Measurements from ENCODE around the gene TUBA1C. TPM values are rescaled to one million over a fixed set of nuclear protein-coding genes. Genes with fewer than 3 reads are reported as not detected.
A peak's percentile ranks its signal among the peaks of the same experiment; 100 is the strongest.
"Not testable (repeated sequence)": the region's sequence is repeated elsewhere in the genome, so short reads cannot be mapped to it uniquely, and the experiment has no call there.

Gene TUBA1C
- total RNA-seq, 1 donor from 2014 or later: 55.0 TPM

- no peak for FAIRE-seq
- DNase-seq (ENCODE audit: low spot score in 2 of 2): no peak
Measured at GRCh38 chr12:49253033-49253623, 11.8 kb upstream of the TUBA1C start.

GRCh38 chr12:49255456-49255855, 9.4 kb upstream of the TUBA1C start:
- not testable (repeated sequence) for FAIRE-seq; DNase-seq (ENCODE audit: low spot score in 2 of 2)

GRCh38 chr12:49255857-49256637, 8.8 kb upstream of the TUBA1C start:
- FAIRE-seq: no peak

GRCh38 chr12:49257508-49258184, 7.2 kb upstream of the TUBA1C start:
- DNase-seq (ENCODE audit: low spot score in 2 of 2); FAIRE-seq: not testable (repeated sequence)

More at GRCh38 chr12:49255857-49256637, 8.8 kb upstream of the TUBA1C start:
- no peak for DNase-seq (ENCODE audit: low spot score in 2 of 2)

- FAIRE-seq (no peak), DNase-seq (ENCODE audit: low spot score in 2 of 2) (no peak)
Measured at GRCh38 chr12:49259452-49259851, 5.4 kb upstream of the TUBA1C start.

GRCh38 chr12:49260166-49260565, 4.7 kb upstream of the TUBA1C start:
- FAIRE-seq (no peak), DNase-seq (ENCODE audit: low spot score in 2 of 2) (no peak)

GRCh38 chr12:49260571-49261363, 4.1 kb upstream of the TUBA1C start:
- FAIRE-seq (no peak), DNase-seq (ENCODE audit: low spot score in 2 of 2) (no peak)

- DNase-seq (ENCODE audit: low spot score in 2 of 2): no peak
- no peak for FAIRE-seq
Measured at GRCh38 chr12:49261721-49262120, 3.2 kb upstream of the TUBA1C start.

- FAIRE-seq: no peak
- no peak for DNase-seq (ENCODE audit: low spot score in 2 of 2)
Measured at GRCh38 chr12:49263400-49263763, 1.5 kb upstream of the TUBA1C start.

- peak in 1 of 2 donors; percentile 35 for DNase-seq (ENCODE audit: low spot score in 2 of 2)
- no peak for FAIRE-seq
Measured at GRCh38 chr12:49264466-49264872, 413 bp upstream of the TUBA1C start.

GRCh38 chr12:49269191-49269590, 4.3 kb downstream of the TUBA1C start:
- not testable (repeated sequence) for FAIRE-seq; DNase-seq (ENCODE audit: low spot score in 2 of 2)

GRCh38 chr12:49272790-49273725, 8.2 kb downstream of the TUBA1C start:
- no peak for FAIRE-seq
- DNase-seq (ENCODE audit: low spot score in 2 of 2): no peak

- FAIRE-seq (no peak), DNase-seq (ENCODE audit: low spot score in 2 of 2) (no peak)
Measured at GRCh38 chr12:49273726-49274395, 9.0 kb downstream of the TUBA1C start.

GRCh38 chr12:49274396-49275069, 9.7 kb downstream of the TUBA1C start:
- no peak for FAIRE-seq
- no peak for DNase-seq (ENCODE audit: low spot score in 2 of 2)

GRCh38 chr12:49276304-49277290, 11.7 kb downstream of the TUBA1C start:
- DNase-seq (ENCODE audit: low spot score in 2 of 2) (no peak), FAIRE-seq (no peak)

GRCh38 chr12:49277466-49277865, 12.6 kb downstream of the TUBA1C start:
- DNase-seq (ENCODE audit: low spot score in 2 of 2) (no peak), FAIRE-seq (no peak)

- FAIRE-seq: no peak
- no peak for DNase-seq (ENCODE audit: low spot score in 2 of 2)
Measured at GRCh38 chr12:49279706-49280159, 14.9 kb downstream of the TUBA1C start.
